Endothelial cell of umbilical vein (primary cell): ENCODE results near the gene PEAR1. TPM values are rescaled to one million over a fixed set of nuclear protein-coding genes. Genes with fewer than 3 reads are reported as not detected.
A peak's percentile ranks its signal among the peaks of the same experiment; 100 is the strongest.

Source experiments
- BruUV-seq: library from RNA; stranded (reverse); fragments of 400-500 nt; replicated peaks from 2 replicates; lab custom pipeline; 2021; lab: Mats Ljungman, UMichigan
- CTCF ChIA-PET: fragments of 300-600, 350-600 bp; sonication (Branson Sonifier 250); formaldehyde crosslinking; loops from one replicate; lab custom pipeline; 2021; ENCODE audit warnings: antibody characterized with exemption, inconsistent platforms; lab: Charles Lee
- POLR2A ChIA-PET: fragments of 300-600, 350-600 bp; sonication (Branson Sonifier 250); formaldehyde crosslinking; loops from one replicate; lab custom pipeline; 2021; ENCODE audit warnings: antibody characterized with exemption, inconsistent platforms; lab: Charles Lee
- DNase-seq: peaks from one replicate; pipeline ENCODE4 v3.0.0-alpha.2; 2011; ENCODE audit warnings: low read depth, low spot score
- FAIRE-seq: peaks from 2 replicates; lab custom pipeline; 2011; peaks lifted over from hg19 to GRCh38; lab: Jason Lieb, UNC
- H2AFZ ChIP-seq: 2 replicates; pipeline ENCODE4 v1.6.0; 2012; ENCODE audit warnings: low read depth, low read length, control low read depth, inconsistent platforms
- H3K27ac ChIP-seq: 2 replicates; pipeline ENCODE4 v1.5.1; 2011; ENCODE audit warnings: low read depth, mild to moderate bottlenecking, control low read depth, low read length, moderate library complexity; ENCODE audit not compliant: insufficient read depth
- H3K27me3 ChIP-seq, 2 experiments: 2 replicates each; pipeline versions ENCODE4 v1.6.0 to v1.6.1; 2011; ENCODE audit warnings: low read length in 2 of 2, mixed read lengths in 1 of 2; ENCODE audit not compliant: control insufficient read depth in 2 of 2, insufficient read depth in 2 of 2
- H3K36me3 ChIP-seq, 2 experiments: 2 replicates in 1 of 2; 3 replicates in 1 of 2; pipeline ENCODE4 v1.5.1; 2011; ENCODE audit warnings: low read length in 2 of 2, mild to moderate bottlenecking in 1 of 2, moderate library complexity in 1 of 2; ENCODE audit not compliant: control insufficient read depth in 2 of 2, insufficient read depth in 2 of 2; ENCODE audit errors: extremely low read depth in 1 of 2
- H3K4me1 ChIP-seq: 3 replicates; pipeline ENCODE4 v1.5.1; 2011; ENCODE audit warnings: mild to moderate bottlenecking, low read length; ENCODE audit not compliant: control insufficient read depth, insufficient read depth; ENCODE audit errors: extremely low read depth
- H3K4me2 ChIP-seq: 2 replicates; pipeline ENCODE4 v1.6.1; 2011; ENCODE audit warnings: low read length, control low read depth, mixed read lengths; ENCODE audit not compliant: insufficient read depth
- H3K4me3 ChIP-seq, 3 experiments: fragments of 200-600 bp in 1 of 3; sonication (generic), shearing (Covaris generic) in 1 of 3; replicated peaks in 1 of 3; 2 replicates each; pipeline ENCODE4 v1.5.1; 2011 to 2016; ENCODE audit warnings: control low read depth in 3 of 3, low read length in 3 of 3, mild to moderate bottlenecking in 2 of 3, inconsistent platforms in 1 of 3, low read depth in 1 of 3, moderate library complexity in 1 of 3; ENCODE audit not compliant: insufficient read depth in 1 of 3
- H3K79me2 ChIP-seq: 2 replicates; pipeline ENCODE4 v1.6.0; 2012; ENCODE audit warnings: low read length, inconsistent platforms; ENCODE audit not compliant: control insufficient read depth, insufficient read depth
- H3K9ac ChIP-seq: replicated peaks from 2 replicates; pipeline ENCODE3; 2011; ENCODE audit warnings: low read length, control low read depth; ENCODE audit not compliant: insufficient read depth; ENCODE audit errors: extremely low read depth
- H3K9me1 ChIP-seq: replicated peaks from 3 replicates; pipeline ENCODE4 v1.6.0; 2011; ENCODE audit warnings: mild to moderate bottlenecking, low read length; ENCODE audit not compliant: control insufficient read depth, insufficient read depth; ENCODE audit errors: extremely low read depth
- H3K9me3 ChIP-seq: replicated peaks from 2 replicates; pipeline ENCODE4 v1.5.1; 2012; ENCODE audit warnings: low read length, inconsistent platforms; ENCODE audit not compliant: control insufficient read depth, insufficient read depth
- H4K20me1 ChIP-seq: replicated peaks from 2 replicates; pipeline ENCODE3; 2011; ENCODE audit warnings: mild to moderate bottlenecking, low read length; ENCODE audit not compliant: control insufficient read depth, insufficient read depth; ENCODE audit errors: extremely low read depth
- EZH2 ChIP-seq: IDR thresholded peaks from 2 replicates; pipeline ENCODE4 v1.6.1; 2012; ENCODE audit warnings: borderline replicate concordance, low read depth, mild to moderate bottlenecking, moderate library complexity, low read length, inconsistent platforms; ENCODE audit not compliant: severe bottlenecking
- JUN ChIP-seq: IDR thresholded peaks from 2 replicates; pipeline ENCODE4 v1.6.1; 2011; ENCODE audit warnings: borderline replicate concordance, low read depth; ENCODE audit not compliant: insufficient read length, insufficient read depth
- dilution Hi-C: fragments of 300-500 bp; cut with MboI; formaldehyde crosslinking; loops from one replicate; pipeline ENCODE4 v1.15.0; 2019; ENCODE audit warnings: low sequenced_read_pairs; ENCODE audit not compliant: extremely low pct_ligation_motif_present
- intact Hi-C: fragments of 100-400 bp; cut with micrococcal nuclease; formaldehyde crosslinking; loops from one replicate; pipeline ENCODE4 v1.10.0; 2022
- polyA plus RNA-seq, 4 experiments: library from polyadenylated mRNA; depleted of rRNA in 3 of 4; stranded (reverse) in 3 of 4; unstranded in 1 of 4; fragments of >200 nt; gene quantifications; 2 replicates each; pipeline versions ENCODE4 v1.2.1 to v1.2.3, GENCODE V29; 2011 to 2012; ENCODE audit warnings: missing spikeins in 1 of 4
- total RNA-seq: library from RNA; stranded (reverse); gene quantifications from 2 replicates; pipeline ENCODE4 v1.2.3, GENCODE V29; 2021

PEAR1 gene
- total and polyA plus RNA-seq, 2 donors (not counting 3 experiments of a cell fraction or from before 2014, with no cell fraction given), result 90.7 to 106 TPM

GRCh38 chr1:156921053-156921529 lies 27.6 kb downstream of the PEAR1 start:
- Histone ChIP-seq H3K4me3 (no peak overlapping the region), H3K4me1 (no peaks in the 10 kb centered on the region)
- FAIRE-seq, result no peak

GRCh38 chr1:156922986-156923669 lies 29.6 kb downstream of the PEAR1 start:
- ChIA-PET CTCF (interaction anchor here (1.0 to 11.2 kb wide), 6 partner anchors 31 to 234 kb away, joined by 3 to 312 read pairs (median 12); partner anchors contain the start of gene PEAR1), POLR2A (no interaction called here)
- no TSS peak for BruUV-seq
- Histone ChIP-seq H3K79me2 (no peaks in the 10 kb centered on the region), H3K9me3 (no peaks in the 10 kb centered on the region), H2AFZ (no peak overlapping the region), H3K27ac (no peak overlapping the region), H3K4me2 (no peak overlapping the region), H3K9ac (no peak overlapping the region), H3K27me3 (peaks cover 26 to 35% of the 10 kb centered on the region in 2 experiments), H3K4me3 (no peak overlapping the region), H3K36me3 (no peaks in the 10 kb centered on the region), H3K4me1 (peaks cover 2% of the 10 kb centered on the region), H3K9me1 (no peaks in the 10 kb centered on the region), H4K20me1 (no peaks in the 10 kb centered on the region)
- dilution Hi-C loops, result no loop called here
- no peak for FAIRE-seq
- TF ChIP-seq EZH2 (peak; percentile 20), JUN (no peak)
- intact Hi-C loops, result no loop called here
- DNase-seq, result no peak

More at GRCh38 chr1:156921053-156921529, 27.6 kb downstream of the PEAR1 start:
- Histone ChIP-seq H3K27ac (no peak overlapping the region), H2AFZ (no peak overlapping the region), H3K9ac (no peak overlapping the region), H3K4me2 (no peak overlapping the region), H4K20me1 (no peaks in the 10 kb centered on the region), H3K79me2 (no peaks in the 10 kb centered on the region), H3K36me3 (peaks cover 0 to 3% of the 10 kb centered on the region in 2 experiments), H3K9me3 (no peaks in the 10 kb centered on the region), H3K9me1 (no peaks in the 10 kb centered on the region), H3K27me3 (peaks cover 26 to 32% of the 10 kb centered on the region in 2 experiments)
- ChIA-PET POLR2A (no interaction called here), CTCF (interaction anchor here (1.7 to 11.2 kb wide), 3 partner anchors 12 to 232 kb away, joined by 3 to 312 read pairs (median 19); partner anchors contain the start of gene PEAR1)
- intact Hi-C loops (no loop called here), dilution Hi-C loops (no loop called here)
- TF ChIP-seq JUN (no peak), EZH2 (peak; percentile 68)
- no TSS peak for BruUV-seq
- no peak for DNase-seq
